AG04450 (cell line): ENCODE data around the gene HOXB5. TPM values are rescaled to one million over a fixed set of nuclear protein-coding genes. Genes with fewer than 3 reads are reported as not detected.
A peak's percentile ranks its signal among the peaks of the same experiment; 100 is the strongest.

Source experiments
- CTCF ChIA-PET: fragments of 300-600, 350-600 bp; formaldehyde crosslinking; extraction: SDS; loops from one replicate; lab custom pipeline; 2022; ENCODE audit warnings: antibody characterized with exemption, inconsistent platforms; lab: Charles Lee
- POLR2A ChIA-PET: fragments of 350-600 bp; formaldehyde crosslinking; extraction: SDS; loops from one replicate; lab custom pipeline; 2021; ENCODE audit warnings: antibody characterized with exemption, inconsistent platforms; lab: Yijun Ruan, JAX
- DNase-seq: peaks from one replicate; pipeline ENCODE4 v3.0.0-alpha.2; 2011; ENCODE audit warnings: low read depth, low spot score
- H3K27ac ChIP-seq: one replicate; pipeline ENCODE4 v1.5.1; 2012; ENCODE audit warnings: low read depth, low read length, control low read depth
- H3K27me3 ChIP-seq: one replicate; pipeline ENCODE4 v1.6.0; 2012; ENCODE audit warnings: low read length; ENCODE audit not compliant: control insufficient read depth, insufficient read depth
- H3K4me3 ChIP-seq: 2 replicates; pipeline ENCODE4 v1.5.1; 2011; ENCODE audit warnings: mild to moderate bottlenecking, low read depth, low read length, control low read depth
- H3K9me3 ChIP-seq: 2 replicates; pipeline ENCODE4 v1.5.1; 2012; ENCODE audit warnings: low read length; ENCODE audit not compliant: control insufficient read depth, insufficient read depth
- polyA plus RNA-seq: library from polyadenylated mRNA; depleted of rRNA; stranded (reverse); fragments of >200 nt; gene quantifications from 2 replicates; pipeline ENCODE4 v1.2.3, GENCODE V29; 2011
- TF ChIP-seq, protein P1 (sequence below): IDR thresholded peaks from 2 replicates; pipeline ENCODE4 v1.5.1; 2011; ENCODE audit warnings: low read depth, low read length, control low read depth, inconsistent platforms

Gene HOXB5
- polyA plus RNA-seq, 1 experiment = 9.4 TPM

DNA sequence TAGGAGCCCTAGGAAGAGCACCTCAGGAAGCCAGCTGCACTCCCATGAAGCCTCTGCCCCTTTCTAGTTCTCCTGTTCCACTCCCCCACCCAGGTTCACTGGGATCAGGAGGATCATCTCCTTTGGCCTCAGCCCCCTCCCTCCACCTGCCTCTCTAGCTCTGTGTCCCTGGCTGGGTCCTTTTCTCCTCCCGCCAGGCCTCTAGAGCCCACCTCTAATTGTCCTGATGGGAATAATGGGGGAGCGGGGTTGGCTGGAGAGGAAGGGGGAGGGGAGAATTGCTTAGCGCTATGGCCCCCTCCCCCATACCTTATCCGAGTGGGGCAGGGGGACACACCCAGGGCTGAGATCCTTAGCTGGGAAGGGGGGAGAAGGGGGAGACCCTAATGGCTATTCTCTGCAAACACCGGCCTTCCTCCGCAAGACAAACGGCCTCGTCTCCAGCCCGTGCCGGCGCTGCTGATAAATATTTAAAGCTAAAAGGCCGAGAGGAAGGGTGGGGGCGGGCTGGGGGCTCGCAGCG is 16.2 kb upstream of the HOXB5 start:
- CTCF ChIA-PET = interaction anchor here (0.6 to 0.9 kb wide), 3 partner anchors 16 to 347 kb away, joined by 3 to 5 read pairs (median 5); partner anchors contain the start of gene HOXB5
- peak overlapping the region; percentile 31 for H3K27ac ChIP-seq
- H3K4me3 ChIP-seq = peak overlapping the region; percentile 67
- TF ChIP-seq, protein P1, sequence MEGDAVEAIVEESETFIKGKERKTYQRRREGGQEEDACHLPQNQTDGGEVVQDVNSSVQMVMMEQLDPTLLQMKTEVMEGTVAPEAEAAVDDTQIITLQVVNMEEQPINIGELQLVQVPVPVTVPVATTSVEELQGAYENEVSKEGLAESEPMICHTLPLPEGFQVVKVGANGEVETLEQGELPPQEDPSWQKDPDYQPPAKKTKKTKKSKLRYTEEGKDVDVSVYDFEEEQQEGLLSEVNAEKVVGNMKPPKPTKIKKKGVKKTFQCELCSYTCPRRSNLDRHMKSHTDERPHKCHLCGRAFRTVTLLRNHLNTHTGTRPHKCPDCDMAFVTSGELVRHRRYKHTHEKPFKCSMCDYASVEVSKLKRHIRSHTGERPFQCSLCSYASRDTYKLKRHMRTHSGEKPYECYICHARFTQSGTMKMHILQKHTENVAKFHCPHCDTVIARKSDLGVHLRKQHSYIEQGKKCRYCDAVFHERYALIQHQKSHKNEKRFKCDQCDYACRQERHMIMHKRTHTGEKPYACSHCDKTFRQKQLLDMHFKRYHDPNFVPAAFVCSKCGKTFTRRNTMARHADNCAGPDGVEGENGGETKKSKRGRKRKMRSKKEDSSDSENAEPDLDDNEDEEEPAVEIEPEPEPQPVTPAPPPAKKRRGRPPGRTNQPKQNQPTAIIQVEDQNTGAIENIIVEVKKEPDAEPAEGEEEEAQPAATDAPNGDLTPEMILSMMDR = no peak
- H3K27me3 ChIP-seq = peaks cover 13% of the 10 kb centered on the region
- H3K9me3 ChIP-seq = peaks cover 4% of the 10 kb centered on the region; the same call in 1 of the 2 replicates
- DNase-seq = no peak
- POLR2A ChIA-PET = interaction anchor here (0.6 to 1.0 kb wide), 4 partner anchors 12 to 181 kb away, joined by 3 to 5 read pairs (median 4); no protein-coding TSS in a partner anchor

DNA sequence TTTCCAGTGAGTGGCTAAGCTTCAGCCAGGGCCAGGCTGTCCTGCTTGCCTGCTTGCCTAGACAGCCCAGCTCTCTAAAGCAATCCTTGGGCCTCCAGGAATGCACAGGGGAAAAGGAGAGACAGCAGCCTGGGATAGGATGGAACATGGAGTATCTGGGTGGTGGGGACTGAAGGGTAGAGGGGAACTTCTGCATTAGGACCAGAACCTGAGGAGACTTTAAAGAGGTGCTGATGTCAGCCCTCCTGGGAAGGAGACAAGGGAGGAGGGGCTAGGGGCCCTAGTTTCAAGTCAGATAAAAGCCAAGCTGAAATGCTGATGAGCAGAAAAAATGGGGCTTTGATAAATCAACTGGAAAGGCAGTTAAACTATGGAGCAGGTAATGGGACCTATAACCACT is 15.5 kb upstream of the HOXB5 start:
- peaks cover 6% of the 10 kb centered on the region for H3K27me3 ChIP-seq
- POLR2A ChIA-PET = interaction anchor here (0.6 to 1.1 kb wide), 2 partner anchors 22 to 199 kb away, joined by 3 to 4 read pairs; no protein-coding TSS in a partner anchor
- CTCF ChIA-PET = interaction anchor here (0.6 to 1.2 kb wide), 3 partner anchors 195 to 346 kb away, joined by 3 to 4 read pairs (median 3); no protein-coding TSS in a partner anchor

DNA sequence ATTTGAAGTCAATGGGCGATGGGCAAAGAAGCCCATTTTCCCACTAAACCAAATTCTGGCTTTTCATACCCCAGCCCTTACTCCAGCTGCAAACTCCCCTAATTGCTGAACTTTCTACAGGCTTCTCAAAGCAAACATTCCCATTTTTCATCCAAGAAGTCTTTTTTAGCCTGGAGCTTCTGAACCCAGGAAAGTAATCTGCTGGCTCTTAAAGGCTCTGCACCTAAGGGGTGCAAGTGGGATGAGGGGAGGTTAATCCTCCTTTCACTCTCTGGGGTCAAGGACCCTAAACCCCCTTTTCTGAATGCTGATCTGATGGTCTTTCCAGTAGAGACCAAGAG is 14.9 kb upstream of the HOXB5 start:
- Histone ChIP-seq H3K4me3 (no peak overlapping the region), H3K27ac (no peak overlapping the region), H3K9me3 (peaks cover 4% of the 10 kb centered on the region; the same call in 1 of the 2 replicates), H3K27me3 (peaks cover 4% of the 10 kb centered on the region)
- ChIA-PET CTCF (interaction anchor here (0.6 to 1.2 kb wide), 3 partner anchors 196 to 270 kb away, joined by 3 to 4 read pairs (median 3); no protein-coding TSS in a partner anchor), POLR2A (interaction anchor here (1.1 kb wide), 1 partner anchor 21 kb away, joined by 4 read pairs; no protein-coding TSS in a partner anchor)
- DNase-seq = no peak
- TF ChIP-seq, protein P1 = no peak

More for the DNA sequence above, 15.5 kb upstream of the HOXB5 start:
- DNase-seq = no peak
- peaks cover 4% of the 10 kb centered on the region; the same call in 1 of the 2 replicates for H3K9me3 ChIP-seq
- TF ChIP-seq, protein P1 = no peak
- H3K27ac ChIP-seq = peak overlapping the region; percentile 11
- H3K4me3 ChIP-seq = peak overlapping the region; percentile 20; the same call in 1 of the 2 replicates

DNA sequence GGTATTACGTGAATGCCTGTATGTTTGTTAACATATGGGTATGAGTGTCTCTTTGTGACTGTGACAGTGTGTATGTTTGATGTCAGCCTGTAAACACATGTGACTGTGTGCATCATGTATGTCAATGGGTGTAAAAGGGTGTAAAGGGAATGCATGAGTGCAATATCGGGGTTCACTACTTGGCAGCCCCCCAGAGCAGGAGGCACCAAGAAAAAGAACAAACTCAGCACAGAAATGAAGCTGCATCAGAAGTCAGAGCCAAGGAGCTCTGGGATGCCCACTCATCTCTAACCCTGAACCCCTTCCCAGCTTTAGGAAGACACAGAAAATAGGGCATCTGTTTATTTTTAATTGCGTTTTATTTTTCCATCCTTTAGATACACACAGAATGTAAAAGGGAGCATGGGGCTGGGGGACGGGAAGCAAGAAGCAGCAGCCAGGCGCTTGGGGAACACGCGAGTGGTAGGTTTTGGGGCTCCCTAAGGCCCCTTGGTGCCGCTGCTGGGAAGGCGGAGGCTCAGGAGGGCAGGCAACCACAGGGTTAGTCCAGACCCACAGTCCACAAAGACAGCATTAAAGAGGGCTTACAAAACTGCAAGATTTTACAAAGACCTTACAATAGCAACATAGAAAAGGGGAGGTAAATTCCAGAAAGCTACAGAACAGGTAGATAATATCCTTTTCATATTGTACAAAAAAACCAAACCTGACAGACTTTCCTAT is 13.5 kb upstream of the HOXB5 start:
- no peak for DNase-seq
- H3K9me3 ChIP-seq = peaks cover 4% of the 10 kb centered on the region; the same call in 1 of the 2 replicates
- CTCF ChIA-PET = interaction anchor here (0.6 to 1.0 kb wide), 2 partner anchors 13 to 660 kb away, joined by 3 read pairs; no protein-coding TSS in a partner anchor
- TF ChIP-seq, protein P1 = no peak
- peaks cover 3% of the 10 kb centered on the region for H3K27me3 ChIP-seq
- no peak overlapping the region for H3K4me3 ChIP-seq
- no peak overlapping the region for H3K27ac ChIP-seq
- POLR2A ChIA-PET = no interaction called here
